Measurements from ENCODE around the gene LCN12. TPM values are rescaled to one million over a fixed set of nuclear protein-coding genes. Genes with fewer than 3 reads are reported as not detected.

The LCN12 gene
- total RNA-seq, 1 experiment from 2014 or later = 4.2 TPM

- Histone ChIP-seq H3K79me2 (ENCODE audit: insufficient read depth, low read length) (no peaks in the 10 kb centered on the region), H3K36me3 (ENCODE audit: control insufficient read depth in 1 of 2, insufficient read depth in 2 of 2, low read length in 2 of 2) (no peaks in the 10 kb centered on the region), H3K4me3 (replicated peaks in 1 of 2; ENCODE audit: low read depth in 1 of 2, low read length in 2 of 2) (no peak overlapping the region), H3K27ac (ENCODE audit: low read depth, low read length) (no peak overlapping the region), H4K20me1 (ENCODE audit: insufficient read depth) (no peaks in the 10 kb centered on the region), H2AFZ (ENCODE audit: low read depth, low read length, poor library complexity, severe bottlenecking) (no peak overlapping the region), H3K27me3 (ENCODE audit: insufficient read depth, low read length) (no peaks in the 10 kb centered on the region), H3K9me3 (ENCODE audit: control insufficient read depth in 1 of 2, insufficient read depth in 1 of 2, low read depth in 1 of 2, low read length in 2 of 2) (no peaks in the 10 kb centered on the region), H3K4me2 (ENCODE audit: low read length) (no peak overlapping the region), H3K9ac (ENCODE audit: low read length) (no peak overlapping the region), H3K4me1 (ENCODE audit: control insufficient read depth in 1 of 2, insufficient read depth in 2 of 2, low read length in 2 of 2) (peaks cover 2 to 18% of the 10 kb centered on the region in 2 experiments; a peak in 3 of 4 replicates), H3K9me2 (ENCODE audit: insufficient read depth) (no peaks in the 10 kb centered on the region)
- no peak for TF ChIP-seq JUND (IDR thresholded peaks at IDR 0.05)
- no peak for TF ChIP-seq ELF1 (IDR thresholded peaks at IDR 0.05; ENCODE audit: borderline replicate concordance, low read depth)
- no peak for DNase-seq (ENCODE audit: low read depth, low spot score)
- ChIA-PET POLR2A (no interaction called here), RAD21 (ENCODE audit: low non-redundant PET in 1 of 2, low total read pairs in 2 of 2, uncharacterized antibody in 2 of 2, unreplicated experiment in 2 of 2) (no interaction called here), CTCF (no interaction called here)
- no peak for ATAC-seq
- no TSS peak for BruUV-seq (replicated peaks)
- intact Hi-C loops (cut with micrococcal nuclease) = no loop called here
These were observed 19.7 kb downstream of the LCN12 start for GRCh38 chr9:136971746-136972145.

- Histone ChIP-seq H2AFZ (ENCODE audit: low read depth, low read length, poor library complexity, severe bottlenecking) (no peak overlapping the region), H3K79me2 (ENCODE audit: insufficient read depth, low read length) (no peaks in the 10 kb centered on the region), H3K9me3 (ENCODE audit: control insufficient read depth in 1 of 2, insufficient read depth in 1 of 2, low read depth in 1 of 2, low read length in 2 of 2) (no peaks in the 10 kb centered on the region), H4K20me1 (ENCODE audit: insufficient read depth) (no peaks in the 10 kb centered on the region), H3K27me3 (ENCODE audit: insufficient read depth, low read length) (no peaks in the 10 kb centered on the region), H3K4me2 (ENCODE audit: low read length) (no peak overlapping the region), H3K9me2 (ENCODE audit: insufficient read depth) (no peaks in the 10 kb centered on the region), H3K9ac (ENCODE audit: low read length) (no peak overlapping the region), H3K4me3 (replicated peaks in 1 of 2; ENCODE audit: low read depth in 1 of 2, low read length in 2 of 2) (no peak overlapping the region), H3K27ac (ENCODE audit: low read depth, low read length) (no peak overlapping the region), H3K36me3 (ENCODE audit: control insufficient read depth in 1 of 2, insufficient read depth in 2 of 2, low read length in 2 of 2) (no peaks in the 10 kb centered on the region), H3K4me1 (ENCODE audit: control insufficient read depth in 1 of 2, insufficient read depth in 2 of 2, low read length in 2 of 2) (peaks cover 2 to 18% of the 10 kb centered on the region in 2 experiments; a peak in 3 of 4 replicates)
- ATAC-seq (no peak), DNase-seq (ENCODE audit: low read depth, low spot score) (no peak)
- no TSS peak for BruUV-seq (replicated peaks)
- intact Hi-C loops (cut with micrococcal nuclease) = no loop called here
- CTCF ChIA-PET = no interaction called here
- POLR2A ChIA-PET = no interaction called here
- RAD21 ChIA-PET (ENCODE audit: low non-redundant PET in 1 of 2, low total read pairs in 2 of 2, uncharacterized antibody in 2 of 2, unreplicated experiment in 2 of 2) = no interaction called here
- no peak for TF ChIP-seq ZFX (IDR thresholded peaks at IDR 0.05)
These were observed 20.3 kb downstream of the LCN12 start for GRCh38 chr9:136972335-136972734.

GRCh38 chr9:136972743-136973142 lies 20.7 kb downstream of the LCN12 start:
- Histone ChIP-seq H3K9me3 (ENCODE audit: control insufficient read depth in 1 of 2, insufficient read depth in 1 of 2, low read depth in 1 of 2, low read length in 2 of 2) (no peaks in the 10 kb centered on the region), H3K27ac (ENCODE audit: low read depth, low read length) (no peak overlapping the region), H2AFZ (ENCODE audit: low read depth, low read length, poor library complexity, severe bottlenecking) (no peak overlapping the region), H4K20me1 (ENCODE audit: insufficient read depth) (no peaks in the 10 kb centered on the region), H3K79me2 (ENCODE audit: insufficient read depth, low read length) (no peaks in the 10 kb centered on the region), H3K27me3 (ENCODE audit: insufficient read depth, low read length) (no peaks in the 10 kb centered on the region), H3K36me3 (ENCODE audit: control insufficient read depth in 1 of 2, insufficient read depth in 2 of 2, low read length in 2 of 2) (no peaks in the 10 kb centered on the region), H3K4me3 (replicated peaks in 1 of 2; ENCODE audit: low read depth in 1 of 2, low read length in 2 of 2) (no peak overlapping the region), H3K9me2 (ENCODE audit: insufficient read depth) (no peaks in the 10 kb centered on the region), H3K4me1 (ENCODE audit: control insufficient read depth in 1 of 2, insufficient read depth in 2 of 2, low read length in 2 of 2) (peaks cover 2 to 22% of the 10 kb centered on the region in 2 experiments; a peak in 3 of 4 replicates), H3K4me2 (ENCODE audit: low read length) (no peak overlapping the region), H3K9ac (ENCODE audit: low read length) (no peak overlapping the region)
- ChIA-PET POLR2A (no interaction called here), CTCF (no interaction called here), RAD21 (ENCODE audit: low non-redundant PET in 1 of 2, low total read pairs in 2 of 2, uncharacterized antibody in 2 of 2, unreplicated experiment in 2 of 2) (no interaction called here)
- BruUV-seq (replicated peaks) = no TSS peak
- intact Hi-C loops (cut with micrococcal nuclease) = no loop called here
- ATAC-seq (no peak), DNase-seq (ENCODE audit: low read depth, low spot score) (no peak)
- TF ChIP-seq SIN3A (IDR thresholded peaks at IDR 0.05; ENCODE audit: low read depth) (no peak), POLR2AphosphoS5 (IDR thresholded peaks at IDR 0.05; ENCODE audit: low read depth, low read length) (no peak), CBX3 (IDR thresholded peaks at IDR 0.05; ENCODE audit: low read depth) (no peak), REST (IDR thresholded peaks at IDR 0.05; ENCODE audit: low read depth) (no peak), ELF1 (IDR thresholded peaks at IDR 0.05; ENCODE audit: borderline replicate concordance, low read depth) (no peak), SRF (IDR thresholded peaks at IDR 0.05; ENCODE audit: low read depth) (no peak), FOSL1 (IDR thresholded peaks at IDR 0.05; ENCODE audit: low read depth) (no peak), ZNF274 (IDR thresholded peaks at IDR 0.05; ENCODE audit: low read depth, low read length) (no peak)
